KMS-11 (cell line): Measurements from ENCODE around the gene TMEFF2.

ENCODE experiments used
- H2AFZ ChIP-seq: fragments of 200-600 bp; sonication (generic); 2 replicates; pipeline ENCODE4 v1.6.1; 2016; ENCODE audit warnings: antibody characterized with exemption, mixed run types, low read depth
- H3K27ac ChIP-seq: fragments of 200-600 bp; sonication (generic); 2 replicates; pipeline ENCODE4 v1.6.1; 2016; ENCODE audit warnings: mild to moderate bottlenecking, mixed run types
- H3K27me3 ChIP-seq: fragments of 200-600 bp; sonication (generic); 2 replicates; pipeline ENCODE4 v1.6.1; 2017; ENCODE audit warnings: mild to moderate bottlenecking, low read depth, mixed run types, moderate library complexity; ENCODE audit not compliant: insufficient read depth
- H3K36me3 ChIP-seq: fragments of 200-600 bp; sonication (generic); 2 replicates; pipeline ENCODE4 v1.6.1; 2017; ENCODE audit warnings: mild to moderate bottlenecking, mixed run types; ENCODE audit not compliant: insufficient read depth
- H3K4me1 ChIP-seq: fragments of 200-600 bp; sonication (generic); 2 replicates; pipeline ENCODE4 v1.6.1; 2016; ENCODE audit warnings: mild to moderate bottlenecking, low read depth, mixed run types; ENCODE audit not compliant: poor library complexity, severe bottlenecking
- H3K4me2 ChIP-seq: fragments of 200-600 bp; sonication (generic); 2 replicates; pipeline ENCODE4 v1.7.0; 2016; ENCODE audit warnings: mild to moderate bottlenecking, mixed run types
- H3K4me3 ChIP-seq: fragments of 200-600 bp; sonication (generic); IDR thresholded peaks from 2 replicates; pipeline ENCODE4 v1.6.1; 2017; ENCODE audit warnings: low read depth, low read length, mixed read lengths; ENCODE audit not compliant: insufficient read depth
- H3K79me2 ChIP-seq: fragments of 200-600 bp; sonication (generic); 2 replicates; pipeline ENCODE4 v1.6.1; 2016; ENCODE audit warnings: low read depth, mixed run types; ENCODE audit not compliant: insufficient read depth
- H3K9ac ChIP-seq: fragments of 200-600 bp; sonication (generic); 2 replicates; pipeline ENCODE4 v1.6.1; 2016; ENCODE audit warnings: mild to moderate bottlenecking, mixed run types
- H4K20me1 ChIP-seq: fragments of 200-600 bp; sonication (generic); 2 replicates; pipeline ENCODE4 v1.6.1; 2016; ENCODE audit warnings: mild to moderate bottlenecking, mixed run types; ENCODE audit not compliant: insufficient read depth
- CTCF ChIP-seq: fragments of 200-600 bp; sonication (generic); conservative IDR thresholded peaks from 2 replicates; pipeline ENCODE4 v1.6.1; 2017; ENCODE audit warnings: low read depth, mild to moderate bottlenecking, antibody characterized with exemption, low read length, moderate library complexity, mixed read lengths

TMEFF2 gene

GRCh38 chr2:191983186-191983585 lies 211.5 kb downstream of the TMEFF2 start:
- H3K36me3 ChIP-seq = no peaks in the 10 kb centered on the region
- H3K9ac ChIP-seq = no peak overlapping the region
- no peaks in the 10 kb centered on the region for H4K20me1 ChIP-seq
- no peak overlapping the region for H2AFZ ChIP-seq
- no peak overlapping the region for H3K4me2 ChIP-seq
- no peaks in the 10 kb centered on the region for H3K4me1 ChIP-seq
- no peaks in the 10 kb centered on the region for H3K27me3 ChIP-seq
- H3K79me2 ChIP-seq = no peaks in the 10 kb centered on the region
- no peak overlapping the region for H3K27ac ChIP-seq
- H3K4me3 ChIP-seq = no peak overlapping the region
- no peak for TF ChIP-seq CTCF

- Histone ChIP-seq H3K4me3 (no peak overlapping the region), H3K36me3 (no peaks in the 10 kb centered on the region), H3K4me1 (no peaks in the 10 kb centered on the region), H3K4me2 (no peak overlapping the region), H4K20me1 (no peaks in the 10 kb centered on the region), H2AFZ (no peak overlapping the region), H3K79me2 (no peaks in the 10 kb centered on the region), H3K27ac (no peak overlapping the region), H3K9ac (no peak overlapping the region), H3K27me3 (no peaks in the 10 kb centered on the region)
- no peak for TF ChIP-seq CTCF
Observed at GRCh38 chr2:191981706-191982105, 213.0 kb downstream of the TMEFF2 start.

GRCh38 chr2:191980483-191980882 lies 214.2 kb downstream of the TMEFF2 start:
- Histone ChIP-seq H3K4me1 (no peaks in the 10 kb centered on the region), H3K27ac (no peak overlapping the region), H4K20me1 (no peaks in the 10 kb centered on the region), H3K4me2 (no peak overlapping the region), H3K79me2 (no peaks in the 10 kb centered on the region), H3K27me3 (no peaks in the 10 kb centered on the region), H3K36me3 (no peaks in the 10 kb centered on the region), H2AFZ (no peak overlapping the region), H3K4me3 (no peak overlapping the region), H3K9ac (no peak overlapping the region)
- no peak for TF ChIP-seq CTCF

GRCh38 chr2:191979221-191979730 lies 215.5 kb downstream of the TMEFF2 start:
- Histone ChIP-seq H3K27ac (no peak overlapping the region), H3K36me3 (no peaks in the 10 kb centered on the region)
- no peak for TF ChIP-seq CTCF

More at GRCh38 chr2:191979221-191979730, 215.5 kb downstream of the TMEFF2 start:
- Histone ChIP-seq H3K9ac (no peak overlapping the region), H3K4me3 (no peak overlapping the region), H3K4me1 (no peaks in the 10 kb centered on the region), H3K79me2 (no peaks in the 10 kb centered on the region), H3K4me2 (no peak overlapping the region), H4K20me1 (no peaks in the 10 kb centered on the region), H3K27me3 (no peaks in the 10 kb centered on the region), H2AFZ (no peak overlapping the region)
